IMR-90 (cell line): ENCODE results near the gene DDX50. TPM values are rescaled to one million over a fixed set of nuclear protein-coding genes. Genes with fewer than 3 reads are reported as not detected.

Experiments
- ATAC-seq: fragments of 200-7000 bp; cut with Tn5 transposase; 2 replicates; pipeline ENCODE4 v1.9.1; 2020; ENCODE audit warnings: low read depth, mild to moderate bottlenecking, moderate library complexity
- BruUV-seq: library from RNA; stranded (reverse); fragments of 400-500 nt; replicated peaks from 2 replicates; lab custom pipeline; 2021; lab: Mats Ljungman, UMichigan
- CTCF ChIA-PET: fragments of 300-600 bp; formaldehyde crosslinking; extraction: SDS; loops from one replicate; lab custom pipeline; 2021; ENCODE audit warnings: antibody characterized with exemption; lab: Yijun Ruan, JAX
- POLR2A ChIA-PET: fragments of 300-600 bp; sonication (Branson Sonifier 250); formaldehyde crosslinking; loops from one replicate; lab custom pipeline; 2022; ENCODE audit warnings: antibody characterized with exemption; ENCODE audit not compliant: unreplicated experiment; lab: Charles Lee
- DNase-seq: peaks from one replicate; pipeline ENCODE4 v3.0.0; 2013
- H2AFZ ChIP-seq: replicated peaks from 2 replicates; pipeline ENCODE3; 2013; ENCODE audit warnings: low read length, mild to moderate bottlenecking; ENCODE audit not compliant: poor library complexity
- H2AK5ac ChIP-seq: 2 replicates; pipeline ENCODE4 v1.6.1; 2013; ENCODE audit warnings: low read depth, low read length, inconsistent platforms
- H2AK9ac ChIP-seq: replicated peaks from 2 replicates; pipeline ENCODE3; 2013; ENCODE audit warnings: mild to moderate bottlenecking, low read depth, low read length, moderate library complexity; ENCODE audit not compliant: poor library complexity
- H2BK120ac ChIP-seq: 2 replicates; pipeline ENCODE4 v1.6.1; 2013; ENCODE audit warnings: low read depth, low read length, inconsistent platforms
- H2BK15ac ChIP-seq: 3 replicates; pipeline ENCODE4 v1.6.1; 2013; ENCODE audit warnings: low read depth, low read length, inconsistent platforms
- H2BK20ac ChIP-seq: 2 replicates; pipeline ENCODE4 v1.6.1; 2013; ENCODE audit warnings: low read depth, mild to moderate bottlenecking, inconsistent platforms, low read length, moderate library complexity
- H2BK5ac ChIP-seq: 2 replicates; pipeline ENCODE4 v1.6.1; 2013; ENCODE audit warnings: mild to moderate bottlenecking, low read depth, low read length, inconsistent platforms; ENCODE audit not compliant: poor library complexity, severe bottlenecking
- H3K14ac ChIP-seq: replicated peaks from 2 replicates; pipeline ENCODE4 v1.6.1; 2013; ENCODE audit warnings: low read depth, low read length, inconsistent platforms
- H3K18ac ChIP-seq: 2 replicates; pipeline ENCODE4 v1.6.1; 2013; ENCODE audit warnings: low read depth, low read length, control low read depth
- H3K23ac ChIP-seq: 2 replicates; pipeline ENCODE4 v1.6.1; 2013; ENCODE audit warnings: low read depth, low read length, inconsistent platforms
- H3K27ac ChIP-seq: 2 replicates; pipeline ENCODE4 v1.5.1; 2013; ENCODE audit warnings: mild to moderate bottlenecking, control low read depth, low read length; ENCODE audit not compliant: insufficient read depth
- H3K27me3 ChIP-seq: 2 replicates; pipeline ENCODE4 v1.6.1; 2013; ENCODE audit warnings: low read length; ENCODE audit not compliant: control insufficient read depth, insufficient read depth
- H3K36me3 ChIP-seq: 2 replicates; pipeline ENCODE4 v1.6.1; 2013; ENCODE audit warnings: low read length, mixed read lengths; ENCODE audit not compliant: control insufficient read depth, insufficient read depth
- H3K4ac ChIP-seq: 2 replicates; pipeline ENCODE4 v1.6.1; 2013; ENCODE audit warnings: low read depth, low read length, inconsistent platforms
- H3K4me1 ChIP-seq: 2 replicates; pipeline ENCODE4 v1.6.1; 2013; ENCODE audit warnings: low read length, mixed read lengths; ENCODE audit not compliant: control insufficient read depth, insufficient read depth
- H3K4me2 ChIP-seq: 2 replicates; pipeline ENCODE4 v1.6.1; 2013; ENCODE audit warnings: low read depth, mild to moderate bottlenecking, control low read depth, low read length, moderate library complexity
- H3K4me3 ChIP-seq: 2 replicates; pipeline ENCODE4 v1.5.1; 2013; ENCODE audit warnings: low read depth, mild to moderate bottlenecking, control low read depth, low read length, moderate library complexity; ENCODE audit not compliant: insufficient read depth
- H3K56ac ChIP-seq: 2 replicates; pipeline ENCODE4 v1.6.1; 2013; ENCODE audit warnings: low read length, inconsistent platforms; ENCODE audit not compliant: insufficient read depth; ENCODE audit errors: extremely low read depth
- H3K79me1 ChIP-seq, 2 experiments: 2 replicates each; pipeline ENCODE4 v1.6.1; 2013; ENCODE audit warnings: low read length in 2 of 2, inconsistent platforms in 1 of 2, low read depth in 1 of 2
- H3K9ac ChIP-seq: 2 replicates; pipeline ENCODE4 v1.6.1; 2013; ENCODE audit warnings: low read depth, low read length, control low read depth
- H3K9me1 ChIP-seq: 2 replicates; pipeline ENCODE4 v1.6.1; 2013; ENCODE audit warnings: low read length, inconsistent platforms; ENCODE audit not compliant: insufficient read depth
- H3K9me3 ChIP-seq: 2 replicates; pipeline ENCODE4 v1.6.1; 2013; ENCODE audit warnings: low read length; ENCODE audit not compliant: control insufficient read depth, insufficient read depth
- H4K20me1 ChIP-seq: 2 replicates; pipeline ENCODE4 v1.6.1; 2013; ENCODE audit warnings: low read length, inconsistent platforms; ENCODE audit not compliant: insufficient read depth
- H4K5ac ChIP-seq: 2 replicates; pipeline ENCODE4 v1.6.1; 2013; ENCODE audit warnings: mild to moderate bottlenecking, low read depth, low read length, control low read depth
- H4K8ac ChIP-seq, 2 experiments: 2 replicates each; pipeline ENCODE4 v1.6.1; 2013; ENCODE audit warnings: low read depth in 2 of 2, low read length in 2 of 2, control low read depth in 1 of 2, inconsistent platforms in 1 of 2
- H4K91ac ChIP-seq: 2 replicates; pipeline ENCODE4 v1.6.1; 2013; ENCODE audit warnings: low read depth, low read length, inconsistent platforms; ENCODE audit not compliant: insufficient read depth
- CEBPB ChIP-seq: IDR thresholded peaks from 2 replicates; pipeline ENCODE4 v1.6.1; 2012; ENCODE audit warnings: low read depth, low read length, improper control_type of control experiment
- FOS ChIP-seq: fragments of 150-350 bp; IDR thresholded peaks from 2 replicates; pipeline ENCODE4 v1.6.1; 2016; ENCODE audit warnings: low read depth, low read length
- MAFK ChIP-seq: IDR thresholded peaks from 2 replicates; pipeline ENCODE4 v1.6.1; 2012; ENCODE audit warnings: low read depth, low read length, improper control_type of control experiment
- MAZ ChIP-seq: IDR thresholded peaks from 2 replicates; pipeline ENCODE4 v1.6.1; 2012; ENCODE audit warnings: low read depth, mild to moderate bottlenecking, low read length, improper control_type of control experiment, moderate library complexity, borderline replicate concordance
- MXI1 ChIP-seq: IDR thresholded peaks from 2 replicates; pipeline ENCODE4 v1.6.1; 2012; ENCODE audit warnings: low read depth, mild to moderate bottlenecking, low read length, moderate library complexity, borderline replicate concordance
- NFE2L2 ChIP-seq: fragments of 150-350 bp; IDR thresholded peaks from 2 replicates; pipeline ENCODE4 v1.6.1; 2016; ENCODE audit warnings: low read depth, mild to moderate bottlenecking, low read length
- RAD21 ChIP-seq: IDR thresholded peaks from 2 replicates; pipeline ENCODE4 v1.6.1; 2012; ENCODE audit warnings: low read length, improper control_type of control experiment
- RFX5 ChIP-seq: IDR thresholded peaks from 2 replicates; pipeline ENCODE4 v1.8.0; 2012; ENCODE audit warnings: low read depth, mild to moderate bottlenecking, low read length, moderate library complexity
- SMC3 ChIP-seq: fragments of 150-350 bp; IDR thresholded peaks from 2 replicates; pipeline ENCODE4 v1.6.1; 2016; ENCODE audit warnings: low read depth, mild to moderate bottlenecking, antibody characterized with exemption, low read length, moderate library complexity
- WGBS, 2 experiments: methylation state at CpG; one replicate each; pipeline versions ENCODE4 v1.1.5 to v1.1.7; 2013; ENCODE audit warnings: missing lambda C conversion rate in 2 of 2; ENCODE audit not compliant: insufficient read length in 1 of 2; ENCODE audit errors: extremely low coverage in 2 of 2; 5-methylcytosine and 5-hydroxymethylcytosine counted together
- dilution Hi-C: fragments of 300-500 bp; cut with HindIII; formaldehyde crosslinking; loops from one replicate; pipeline ENCODE4 v1.14.3; 2018; ENCODE audit warnings: low sequenced_read_pairs; ENCODE audit not compliant: unreplicated experiment
- in situ Hi-C: fragments of 300-500 bp; cut with MboI; formaldehyde crosslinking; loops from 3 replicates; pipeline ENCODE4 v1.14.3; 2019; ENCODE audit warnings: low sequenced_read_pairs, inconsistent platforms, mixed read lengths
- intact Hi-C: fragments of 100-400 bp; cut with micrococcal nuclease; formaldehyde crosslinking; loops from 2 replicates; pipeline ENCODE4 v1.10.0; 2022
- polyA plus RNA-seq, 3 experiments: library from polyadenylated mRNA; depleted of rRNA; stranded (reverse); fragments of >200 nt; gene quantifications; 2 replicates each; pipeline ENCODE4 v1.2.3, GENCODE V29; 2012; ENCODE audit warnings: low replicate concordance in 1 of 3
- total RNA-seq: library from RNA; depleted of rRNA; stranded (reverse); fragments of >200 nt; gene quantifications from 2 replicates; pipeline ENCODE4 v1.2.3, GENCODE V29; 2012
- TF ChIP-seq, protein P1 (sequence below): fragments of 150-350 bp; IDR thresholded peaks from 2 replicates; pipeline ENCODE4 v1.6.1; 2017; ENCODE audit warnings: mild to moderate bottlenecking, antibody characterized with exemption, low read length, low read depth
- TF ChIP-seq, protein P2 (sequence below): conservative IDR thresholded peaks from 2 replicates; pipeline ENCODE4 v1.5.1; 2012; ENCODE audit warnings: mild to moderate bottlenecking, low read depth, low read length, improper control_type of control experiment

The DDX50 gene
- total and polyA plus RNA-seq, 2 of the 4 experiments (the other 2 are of a cell fraction) = 31.1 to 55.7 TPM

DNA sequence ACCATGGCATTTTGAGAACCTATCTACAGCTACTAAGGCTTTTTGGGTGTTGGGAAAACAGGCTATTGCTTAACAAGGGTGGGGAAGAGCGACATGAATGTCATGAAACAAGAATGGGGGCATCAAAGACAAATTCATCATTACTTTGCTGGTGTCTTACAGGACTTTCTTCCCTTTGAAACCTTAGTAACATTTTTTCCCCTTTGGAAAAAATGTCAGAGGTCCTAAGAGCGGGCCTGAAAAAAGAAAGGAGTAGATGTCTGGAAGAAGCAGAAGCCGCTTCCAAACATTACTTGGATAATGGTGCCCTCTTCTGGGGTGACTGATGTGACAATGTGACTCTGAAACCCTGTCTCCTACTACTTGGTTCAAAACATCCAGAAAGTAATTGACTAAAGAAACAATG, 3.8 kb upstream of the DDX50 start:
- CTCF ChIA-PET = interaction anchor here (0.6 to 1.4 kb wide), 6 partner anchors 9 to 335 kb away, joined by 3 to 4 read pairs (median 3); no protein-coding TSS in a partner anchor
- Histone ChIP-seq H3K9ac (no peak overlapping the region), H2BK5ac (no peak overlapping the region), H3K9me3 (no peaks in the 10 kb centered on the region), H3K23ac (no peak overlapping the region), H4K20me1 (no peaks in the 10 kb centered on the region), H3K4me3 (no peak overlapping the region), H3K4ac (no peak overlapping the region), H2BK120ac (no peak overlapping the region), H3K27me3 (no peaks in the 10 kb centered on the region; the same call in 1 of the 2 replicates), H3K27ac (no peak overlapping the region), H4K8ac (no peak overlapping the region), H3K4me1 (no peaks in the 10 kb centered on the region; the same call in 1 of the 2 replicates), H3K56ac (no peak overlapping the region), H2AFZ (no peak overlapping the region), H3K14ac (no peak overlapping the region), H3K36me3 (no peaks in the 10 kb centered on the region), H3K18ac (no peak overlapping the region), H4K5ac (no peak overlapping the region), H4K91ac (no peak overlapping the region), H2BK15ac (no peak overlapping the region), H3K4me2 (no peak overlapping the region), H3K9me1 (0 out of 2 replicates have a peak, but pooled peaks cover 4% of the 10 kb centered on the region), H2BK20ac (no peak overlapping the region), H2AK5ac (no peak overlapping the region), H2AK9ac (no peak overlapping the region), H3K79me1 (peaks cover 5 to 17% of the 10 kb centered on the region in 2 experiments; a peak in 3 of 4 replicates)
- in situ Hi-C loops = loop anchor here (5.0 kb wide), 1 partner anchor 90 kb away; no protein-coding TSS in a partner anchor
- POLR2A ChIA-PET = no interaction called here
- dilution Hi-C loops = no loop called here
- TF ChIP-seq MXI1 (no peak), MAZ (no peak), SMC3 (peak; percentile 70), NFE2L2 (no peak), FOS (no peak), MAFK (no peak), RAD21 (peak; percentile 83), CEBPB (no peak; the same call in 1 of the 2 replicates), RFX5 (no peak)
- TF ChIP-seq, protein P1, sequence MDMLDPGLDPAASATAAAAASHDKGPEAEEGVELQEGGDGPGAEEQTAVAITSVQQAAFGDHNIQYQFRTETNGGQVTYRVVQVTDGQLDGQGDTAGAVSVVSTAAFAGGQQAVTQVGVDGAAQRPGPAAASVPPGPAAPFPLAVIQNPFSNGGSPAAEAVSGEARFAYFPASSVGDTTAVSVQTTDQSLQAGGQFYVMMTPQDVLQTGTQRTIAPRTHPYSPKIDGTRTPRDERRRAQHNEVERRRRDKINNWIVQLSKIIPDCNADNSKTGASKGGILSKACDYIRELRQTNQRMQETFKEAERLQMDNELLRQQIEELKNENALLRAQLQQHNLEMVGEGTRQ = no peak
- TF ChIP-seq, protein P2, sequence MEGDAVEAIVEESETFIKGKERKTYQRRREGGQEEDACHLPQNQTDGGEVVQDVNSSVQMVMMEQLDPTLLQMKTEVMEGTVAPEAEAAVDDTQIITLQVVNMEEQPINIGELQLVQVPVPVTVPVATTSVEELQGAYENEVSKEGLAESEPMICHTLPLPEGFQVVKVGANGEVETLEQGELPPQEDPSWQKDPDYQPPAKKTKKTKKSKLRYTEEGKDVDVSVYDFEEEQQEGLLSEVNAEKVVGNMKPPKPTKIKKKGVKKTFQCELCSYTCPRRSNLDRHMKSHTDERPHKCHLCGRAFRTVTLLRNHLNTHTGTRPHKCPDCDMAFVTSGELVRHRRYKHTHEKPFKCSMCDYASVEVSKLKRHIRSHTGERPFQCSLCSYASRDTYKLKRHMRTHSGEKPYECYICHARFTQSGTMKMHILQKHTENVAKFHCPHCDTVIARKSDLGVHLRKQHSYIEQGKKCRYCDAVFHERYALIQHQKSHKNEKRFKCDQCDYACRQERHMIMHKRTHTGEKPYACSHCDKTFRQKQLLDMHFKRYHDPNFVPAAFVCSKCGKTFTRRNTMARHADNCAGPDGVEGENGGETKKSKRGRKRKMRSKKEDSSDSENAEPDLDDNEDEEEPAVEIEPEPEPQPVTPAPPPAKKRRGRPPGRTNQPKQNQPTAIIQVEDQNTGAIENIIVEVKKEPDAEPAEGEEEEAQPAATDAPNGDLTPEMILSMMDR = peak; percentile 70
- intact Hi-C loops = loop anchor here (1.0 to 10.0 kb wide), 2 partner anchors 105 to 1043 kb away; no protein-coding TSS in a partner anchor
- WGBS, 2 experiments = no CpG with 5 or more reads among the region's 3 CpGs
- peak; percentile 77 for DNase-seq
- ATAC-seq = no peak
- no TSS peak for BruUV-seq
